Stimulated activated CD4-positive, alpha-beta T cell treated with anti-CD3 and anti-CD28 coated beads, Interleukin-4, amount 100 ng/mL, for 1 hour (primary cell): ENCODE data around the gene CARHSP1.
"Not testable (repeated sequence)": the region's sequence is repeated elsewhere in the genome, so short reads cannot be mapped to it uniquely, and the experiment has no call there.

Source experiments
- DNase-seq: peaks from one replicate; pipeline ENCODE4 v3.0.0-alpha.2; 2020

Gene CARHSP1

DNA sequence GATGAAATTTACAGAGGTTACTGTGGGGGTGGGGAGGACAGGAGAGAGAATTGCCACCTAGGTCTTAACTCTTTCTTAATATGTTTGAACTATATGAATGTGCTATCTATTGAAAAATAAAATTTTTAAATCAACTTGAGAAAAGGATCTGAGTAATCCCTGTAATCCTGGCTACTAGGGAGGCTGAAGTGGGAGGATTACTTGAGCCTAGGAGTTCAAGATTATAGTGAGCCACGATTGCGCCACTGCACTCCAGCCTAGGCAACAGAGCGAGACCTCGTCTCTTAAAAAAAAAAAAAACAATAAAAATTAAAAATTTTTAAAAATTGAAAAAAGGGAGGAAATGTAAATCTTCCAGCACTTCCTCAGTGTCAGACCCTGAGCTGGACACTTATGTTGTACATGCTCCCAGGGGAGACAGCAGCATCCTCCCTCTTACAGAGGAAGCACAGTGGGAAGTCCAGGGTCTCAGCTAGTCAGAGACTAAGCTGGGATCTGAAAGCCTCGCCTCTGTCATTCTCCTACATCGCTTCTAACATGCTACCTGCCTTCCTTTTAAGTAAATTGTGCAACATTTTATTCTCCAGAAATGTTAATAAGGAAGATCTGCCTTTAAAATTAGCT is 49.3 kb downstream of the CARHSP1 start:
- no peak for DNase-seq

DNA sequence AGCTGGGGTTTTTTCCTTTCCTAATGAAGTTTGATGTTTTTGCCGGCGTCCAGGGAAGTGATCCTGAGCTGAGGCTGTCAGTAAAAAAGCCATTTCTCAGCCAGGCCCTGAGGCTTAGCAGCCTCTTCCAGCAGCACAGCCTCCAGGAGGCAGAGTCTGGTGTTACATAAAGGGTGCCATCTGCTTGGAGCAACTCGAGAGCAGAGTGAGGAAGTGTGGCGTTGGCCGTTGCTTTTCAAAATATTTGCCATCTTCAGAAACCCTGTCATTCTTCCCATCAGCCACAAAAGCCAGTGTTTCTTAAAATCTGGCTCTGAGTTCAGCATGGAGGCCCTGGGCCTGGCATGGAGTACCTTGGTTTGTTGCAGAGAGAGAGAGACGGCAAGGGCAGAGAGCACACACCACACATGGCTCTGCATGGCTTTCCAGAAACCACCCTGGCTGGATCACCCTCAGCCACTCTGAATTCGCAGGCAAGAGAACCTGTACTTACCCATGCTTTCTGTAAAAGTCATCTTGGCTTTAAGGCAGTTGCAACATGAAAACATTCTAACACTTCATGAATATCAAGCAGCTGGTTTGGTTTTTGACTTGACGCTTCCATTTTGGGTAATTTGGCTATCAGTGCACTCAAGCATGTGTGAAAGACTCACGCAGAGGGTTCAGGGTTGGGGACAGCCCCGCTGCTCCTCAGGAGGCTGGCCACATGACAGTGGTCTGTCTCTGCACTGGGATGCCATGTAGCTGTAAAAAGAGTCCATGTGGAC is 50.1 kb downstream of the CARHSP1 start:
- no peak for DNase-seq

DNA sequence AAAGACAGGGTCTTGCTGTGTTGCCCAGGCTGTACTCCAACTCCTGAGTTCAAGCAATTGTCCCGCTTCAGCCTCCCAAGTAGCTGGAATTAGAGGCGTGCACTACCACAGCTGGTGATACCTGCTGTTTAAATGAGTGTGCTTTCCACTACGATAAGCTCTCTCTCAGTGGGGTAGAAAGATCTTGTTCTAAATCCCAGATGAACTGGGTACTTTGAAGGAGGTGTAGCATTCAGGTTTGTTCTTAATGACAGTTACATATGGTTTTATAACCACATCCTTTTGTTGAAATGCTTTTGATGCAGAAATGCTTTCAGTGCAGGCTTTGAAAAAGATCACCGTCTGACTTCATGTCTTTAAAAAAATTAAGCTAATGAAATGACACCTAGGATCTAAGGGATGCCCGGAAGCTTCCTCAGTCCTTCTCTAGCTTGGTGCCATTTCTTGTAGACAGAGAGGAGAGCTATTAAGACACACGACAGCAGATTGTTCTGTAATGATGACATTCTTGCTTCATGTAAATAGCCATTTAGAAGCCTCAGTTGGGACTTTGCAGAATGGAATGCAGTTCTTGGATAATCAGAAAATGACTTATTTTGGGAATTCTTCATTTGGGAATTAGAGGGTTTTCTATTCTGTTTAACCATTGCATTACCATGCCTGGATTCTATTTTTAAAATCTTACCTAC is 51.7 kb downstream of the CARHSP1 start:
- DNase-seq, result no peak

DNA sequence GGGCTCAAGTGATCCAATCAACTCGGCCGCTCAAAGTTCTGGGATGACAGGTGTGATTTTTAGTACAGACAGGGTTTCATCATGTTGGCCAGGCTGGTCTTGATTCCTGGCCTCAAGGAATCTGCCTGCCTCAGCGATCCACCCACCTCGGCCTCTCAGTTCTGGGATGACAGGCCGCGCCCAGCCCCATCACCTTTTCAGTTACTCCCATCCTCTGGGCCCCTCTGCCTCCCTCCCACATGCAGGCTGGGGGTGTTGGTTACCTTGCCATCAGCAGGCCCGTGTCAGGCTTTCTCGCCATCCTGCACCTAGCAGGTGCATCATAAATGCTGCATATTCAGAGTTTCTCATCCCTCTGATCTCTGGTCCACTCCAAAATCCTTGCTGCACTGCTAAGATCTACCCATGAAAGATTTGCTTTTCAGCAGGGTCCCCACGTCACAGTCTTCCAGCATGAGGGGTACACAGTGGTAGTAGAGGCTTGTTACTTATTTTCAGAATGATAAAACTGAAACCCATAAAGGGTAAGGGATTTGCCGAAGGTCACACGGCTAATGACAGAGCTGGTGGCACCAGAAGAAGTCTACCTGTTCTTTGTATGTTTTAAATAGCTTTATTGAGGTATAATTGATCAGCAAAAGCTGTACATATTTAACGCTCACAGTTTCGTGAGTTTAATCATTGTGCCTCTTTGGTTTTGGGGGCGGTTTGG is 54.6 kb downstream of the CARHSP1 start:
- DNase-seq, result no peak

DNA sequence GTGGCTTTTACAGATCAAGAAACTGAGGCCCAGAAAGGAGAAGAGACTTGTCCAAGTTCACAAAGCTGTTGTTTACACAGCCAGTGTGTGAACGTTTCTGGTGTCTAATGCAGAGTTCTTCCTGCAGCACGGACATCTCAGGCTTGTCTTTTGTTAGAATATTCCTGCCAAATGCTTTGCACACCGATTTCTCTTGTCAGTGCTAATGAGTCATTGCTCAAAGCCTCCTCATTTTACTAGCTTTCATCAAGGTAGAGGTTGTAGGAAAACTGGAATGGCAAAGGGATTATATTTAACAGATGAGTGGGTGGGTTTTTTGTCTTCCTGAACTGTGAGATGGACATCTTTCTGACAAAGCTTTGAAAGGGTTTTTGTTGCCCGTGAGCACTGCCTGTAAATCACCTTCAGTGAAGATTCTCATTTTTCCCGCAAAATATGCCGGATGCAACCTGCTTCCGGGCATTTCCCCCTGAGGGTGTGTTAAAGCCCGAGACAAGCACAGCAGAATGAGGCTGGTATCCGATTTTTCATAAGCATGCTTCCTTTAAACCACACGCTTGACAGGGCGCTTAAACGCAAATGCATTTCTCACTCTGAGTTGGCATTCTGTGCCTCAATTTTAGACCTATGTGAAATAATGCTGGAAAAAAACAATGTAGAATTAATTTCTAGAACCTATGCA is 56.5 kb downstream of the CARHSP1 start:
- no peak for DNase-seq

DNA sequence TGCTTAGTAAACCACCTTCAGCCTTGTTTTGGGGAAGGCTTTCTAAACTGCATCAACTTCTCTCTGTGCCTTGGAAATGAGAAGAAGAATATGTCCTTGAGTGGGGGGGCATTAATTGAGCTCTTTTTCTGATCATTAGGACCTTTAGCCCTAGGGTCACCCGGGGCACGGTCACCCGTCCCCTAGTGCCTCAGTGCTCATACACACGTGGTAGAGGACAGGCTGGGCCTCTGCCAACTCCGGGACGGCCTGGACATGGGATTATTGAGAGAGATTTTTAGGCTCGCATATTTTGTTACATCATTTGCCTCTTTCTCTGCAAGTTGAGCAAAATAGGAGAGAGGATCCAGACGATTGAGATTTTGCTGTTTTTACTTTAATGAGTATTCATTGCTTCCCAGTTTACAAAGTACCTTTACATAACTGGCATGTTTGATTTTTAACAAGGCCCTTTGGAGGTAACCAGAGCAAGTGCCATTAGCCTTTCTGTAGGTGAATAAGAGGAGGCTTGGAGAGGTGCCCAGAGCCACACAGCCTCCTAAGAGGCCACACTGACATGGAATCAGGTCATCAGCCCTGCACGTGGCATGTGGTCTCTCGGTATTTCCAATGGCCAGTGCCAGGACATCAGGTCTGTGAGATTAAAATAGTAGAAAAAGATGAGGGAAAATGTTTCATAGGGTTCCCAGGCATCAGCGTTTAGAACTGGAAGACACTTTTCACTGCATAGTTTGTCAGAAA is 60.0 kb downstream of the CARHSP1 start:
- no peak for DNase-seq

DNA sequence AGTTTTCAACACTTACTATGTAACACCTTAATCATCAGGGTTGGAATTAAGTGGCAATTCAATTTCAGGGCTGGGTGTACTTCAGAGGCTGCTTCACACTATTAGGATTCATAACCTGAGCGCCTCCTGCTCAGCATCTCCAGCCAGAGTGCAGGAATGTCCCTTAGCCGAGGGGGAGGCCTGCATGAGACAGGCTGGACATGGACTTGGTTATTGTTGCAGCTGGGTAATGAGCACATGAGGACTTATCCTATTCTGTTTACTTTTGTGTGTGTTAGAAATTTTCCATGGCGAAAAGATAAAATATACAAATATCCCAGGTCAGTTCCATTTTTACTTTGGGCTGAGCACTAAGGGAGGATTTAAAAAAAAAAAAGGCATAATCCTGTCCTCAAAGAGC is 60.8 kb downstream of the CARHSP1 start:
- DNase-seq, result no peak

DNA sequence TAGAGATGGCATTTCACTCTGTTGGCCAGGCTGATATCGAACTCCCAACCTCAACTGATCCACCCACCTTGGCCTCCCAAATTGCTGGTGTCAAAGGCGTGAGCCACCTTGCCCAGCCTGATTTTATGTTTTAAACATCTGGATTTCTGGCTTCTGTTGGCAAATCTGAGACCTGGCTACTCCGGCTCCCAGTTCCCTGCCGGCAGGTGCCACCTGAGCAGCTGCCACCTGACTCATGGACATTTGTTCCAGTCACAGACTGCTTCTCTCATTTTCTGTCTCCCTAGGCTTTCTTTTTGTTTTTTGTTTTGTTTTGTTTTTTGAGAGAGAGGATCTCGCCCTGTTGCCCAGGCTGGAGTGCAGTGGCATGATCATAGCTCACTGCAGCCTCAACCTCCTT is 61.6 kb downstream of the CARHSP1 start:
- DNase-seq, result no peak

DNA sequence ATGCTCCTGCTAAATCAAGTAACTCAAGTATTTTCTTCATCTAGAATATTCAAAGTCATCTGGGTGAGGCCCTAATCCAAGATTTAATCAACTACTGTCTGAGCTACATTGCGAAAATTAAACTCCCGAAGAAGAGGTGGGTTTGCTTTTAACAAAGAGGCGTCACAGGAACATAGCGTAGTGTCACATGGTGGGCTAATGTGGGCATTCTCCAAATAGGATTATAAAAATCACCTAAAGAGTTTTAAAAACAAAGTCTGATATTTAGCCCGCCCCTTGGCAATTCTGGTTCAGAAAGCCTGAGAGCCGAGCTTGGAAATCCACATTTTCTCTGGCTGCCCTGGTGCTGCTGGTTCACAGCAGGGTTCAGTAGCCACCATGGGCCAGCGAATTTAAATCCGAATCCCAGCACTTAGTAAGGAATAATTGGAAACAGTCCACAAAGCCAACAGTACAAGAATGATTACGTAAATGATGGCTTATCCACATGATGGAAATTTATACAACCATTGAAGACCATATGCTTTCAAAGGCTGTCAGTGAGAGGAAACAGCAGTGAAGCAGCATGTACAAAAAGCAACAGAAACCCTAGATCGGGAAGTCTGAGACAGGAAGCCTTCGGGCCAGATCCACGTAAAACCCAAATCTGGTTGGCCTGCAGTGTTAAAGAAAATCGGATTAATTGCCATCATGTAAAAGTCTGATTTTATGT is 62.4 kb downstream of the CARHSP1 start:
- DNase-seq, result no peak

DNA sequence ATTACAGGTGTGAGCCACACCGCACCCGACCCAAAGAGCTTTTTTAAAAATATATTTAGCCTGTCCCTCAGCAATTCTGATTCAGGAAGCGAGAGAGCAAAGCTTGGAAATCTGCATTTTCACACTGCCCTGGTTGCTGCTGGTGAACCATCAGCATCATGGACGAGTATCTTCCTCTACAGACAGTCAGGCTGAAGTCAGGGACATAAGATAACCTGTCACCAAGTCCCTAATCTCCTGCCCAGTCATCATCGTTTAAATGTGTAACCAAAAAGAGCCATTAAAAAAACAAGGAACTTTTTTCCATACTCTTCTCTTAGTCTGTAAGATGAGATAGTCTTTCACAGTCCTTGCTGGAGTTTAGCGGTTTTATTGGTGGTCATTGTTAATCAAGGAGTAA is 64.5 kb downstream of the CARHSP1 start:
- DNase-seq, result no peak

DNA sequence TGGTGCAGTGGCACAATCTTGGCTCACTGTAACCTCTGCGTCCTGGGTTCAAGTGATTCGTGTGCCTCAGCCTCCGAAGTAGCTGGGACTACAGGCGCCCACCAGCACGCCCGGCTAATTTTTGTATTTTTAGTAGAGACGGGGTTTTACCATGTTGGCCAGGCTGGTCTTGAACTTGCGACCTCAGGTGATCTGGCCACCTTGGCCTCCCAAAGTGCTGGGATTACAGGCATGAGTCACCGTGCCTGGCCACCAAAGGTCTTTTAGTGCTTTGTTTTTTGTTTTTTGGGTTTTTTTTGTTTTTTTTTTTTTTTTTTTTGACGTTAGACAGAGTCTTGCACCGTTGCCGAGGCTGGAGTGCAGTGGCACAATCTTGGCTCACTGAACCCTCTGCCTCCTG is 65.1 kb downstream of the CARHSP1 start:
- not testable (repeated sequence) for DNase-seq
